ENCODE measurements around the gene PRKCE.

The PRKCE gene

GRCh38 chr2:46231721-46232120, 580.2 kb downstream of the PRKCE start:
- Histone ChIP-seq H3K9ac (ENCODE audit: low read depth in 1 of 2, low read length in 2 of 2) (no peak overlapping the region), H3K27ac (ENCODE audit: low read depth, low read length) (no peak overlapping the region), H3K9me3 (ENCODE audit: control insufficient read depth in 1 of 2, low read length in 2 of 2) (no peaks in the 10 kb centered on the region), H3K36me3 (ENCODE audit: control insufficient read depth in 1 of 2, insufficient read depth in 2 of 2, low read length in 2 of 2) (no peaks in the 10 kb centered on the region), H3K4me1 (ENCODE audit: control insufficient read depth in 1 of 2, insufficient read depth in 2 of 2, low read length in 2 of 2) (peaks cover 7 to 8% of the 10 kb centered on the region in 2 donors), H3K27me3 (ENCODE audit: control insufficient read depth in 1 of 2, insufficient read depth in 2 of 2, low read length in 2 of 2) (no peaks in the 10 kb centered on the region), H3K4me3 (ENCODE audit: low read depth in 1 of 2, low read length in 2 of 2) (no peak overlapping the region)

GRCh38 chr2:46232860-46233259, 581.4 kb downstream of the PRKCE start:
- Histone ChIP-seq H3K9ac (ENCODE audit: low read depth in 1 of 2, low read length in 2 of 2) (no peak overlapping the region), H3K9me3 (ENCODE audit: control insufficient read depth in 1 of 2, low read length in 2 of 2) (no peaks in the 10 kb centered on the region), H3K36me3 (ENCODE audit: control insufficient read depth in 1 of 2, insufficient read depth in 2 of 2, low read length in 2 of 2) (no peaks in the 10 kb centered on the region), H3K27ac (ENCODE audit: low read depth, low read length) (no peak overlapping the region), H3K4me3 (ENCODE audit: low read depth in 1 of 2, low read length in 2 of 2) (no peak overlapping the region), H3K27me3 (ENCODE audit: control insufficient read depth in 1 of 2, insufficient read depth in 2 of 2, low read length in 2 of 2) (no peaks in the 10 kb centered on the region), H3K4me1 (ENCODE audit: control insufficient read depth in 1 of 2, insufficient read depth in 2 of 2, low read length in 2 of 2) (peaks cover 8 to 11% of the 10 kb centered on the region in 2 donors)

GRCh38 chr2:46236006-46236875, 584.8 kb downstream of the PRKCE start:
- H3K27me3 ChIP-seq (ENCODE audit: control insufficient read depth in 1 of 2, insufficient read depth in 2 of 2, low read length in 2 of 2): no peaks in the 10 kb centered on the region
- no peaks in the 10 kb centered on the region for H3K36me3 ChIP-seq (ENCODE audit: control insufficient read depth in 1 of 2, insufficient read depth in 2 of 2, low read length in 2 of 2)
- no peak overlapping the region for H3K4me3 ChIP-seq (ENCODE audit: low read depth in 1 of 2, low read length in 2 of 2)
- H3K4me1 ChIP-seq (ENCODE audit: control insufficient read depth in 1 of 2, insufficient read depth in 2 of 2, low read length in 2 of 2): peaks cover 0 to 5% of the 10 kb centered on the region in 2 donors
- no peak overlapping the region for H3K9ac ChIP-seq (ENCODE audit: low read depth in 1 of 2, low read length in 2 of 2)
- no peak overlapping the region for H3K27ac ChIP-seq (ENCODE audit: low read depth, low read length)
- H3K9me3 ChIP-seq (ENCODE audit: control insufficient read depth in 1 of 2, low read length in 2 of 2): no peaks in the 10 kb centered on the region

DNA sequence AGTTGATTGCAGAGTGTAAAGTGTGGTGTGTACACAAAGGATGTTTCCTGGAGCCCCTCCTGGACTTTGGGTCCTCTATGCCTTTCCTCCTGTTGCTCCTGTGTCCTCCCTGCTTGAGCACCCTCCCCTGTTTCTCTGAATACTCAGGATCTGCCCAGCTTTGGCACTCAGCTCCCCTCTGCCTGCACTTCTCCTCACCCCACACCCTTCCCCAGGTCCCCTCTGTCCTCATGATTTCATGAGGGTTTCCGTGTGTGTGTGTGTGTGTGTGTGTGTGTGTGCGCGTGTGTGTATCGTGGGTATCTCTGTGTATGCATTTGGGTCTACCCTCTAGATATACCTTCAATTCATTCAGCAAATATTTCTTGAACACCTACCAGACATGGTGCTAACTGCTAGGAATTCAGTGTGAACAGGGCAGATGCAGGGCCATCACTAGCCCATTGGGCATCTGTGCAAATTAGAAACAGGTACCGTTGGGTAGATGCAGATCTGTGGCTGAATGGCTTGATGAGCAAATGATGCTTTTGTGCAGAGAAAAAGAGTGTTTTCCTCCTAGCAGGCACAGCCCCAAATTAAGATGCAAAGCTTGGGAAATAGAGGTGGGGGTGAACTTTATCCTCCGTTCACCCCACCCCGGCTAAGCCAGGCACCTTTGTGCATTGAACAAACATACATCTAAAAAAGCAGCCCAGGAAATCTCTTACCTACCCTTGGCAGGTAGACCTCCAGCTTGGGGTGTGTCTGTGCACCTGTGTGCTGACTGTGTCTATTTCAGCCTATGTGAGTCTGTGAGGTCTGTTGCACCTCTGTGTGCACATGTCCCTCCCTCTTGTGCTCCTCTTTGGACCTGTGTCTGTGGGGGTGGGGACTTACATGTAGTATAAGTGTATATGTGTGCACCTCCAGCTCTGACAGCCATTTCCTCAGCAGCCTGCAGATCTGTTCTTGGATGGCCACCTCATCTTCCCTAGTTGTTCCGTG, 585.7 kb downstream of the PRKCE start:
- Histone ChIP-seq H3K27ac (ENCODE audit: low read depth, low read length) (no peak overlapping the region), H3K4me3 (ENCODE audit: low read depth in 1 of 2, low read length in 2 of 2) (no peak overlapping the region)

More for the DNA sequence above, 585.7 kb downstream of the PRKCE start:
- H3K9ac ChIP-seq (ENCODE audit: low read depth in 1 of 2, low read length in 2 of 2): no peak overlapping the region
- no peaks in the 10 kb centered on the region for H3K27me3 ChIP-seq (ENCODE audit: control insufficient read depth in 1 of 2, insufficient read depth in 2 of 2, low read length in 2 of 2)
- H3K36me3 ChIP-seq (ENCODE audit: control insufficient read depth in 1 of 2, insufficient read depth in 2 of 2, low read length in 2 of 2): no peaks in the 10 kb centered on the region
- peaks cover 0 to 5% of the 10 kb centered on the region in 2 donors for H3K4me1 ChIP-seq (ENCODE audit: control insufficient read depth in 1 of 2, insufficient read depth in 2 of 2, low read length in 2 of 2)
- H3K9me3 ChIP-seq (ENCODE audit: control insufficient read depth in 1 of 2, low read length in 2 of 2): no peaks in the 10 kb centered on the region
